ENCODE results near the gene TENT5C. TPM values are rescaled to one million over a fixed set of nuclear protein-coding genes. Genes with fewer than 3 reads are reported as not detected.

The TENT5C gene
- total RNA-seq, 1 experiment from 2014 or later, result 1.4 TPM

DNA sequence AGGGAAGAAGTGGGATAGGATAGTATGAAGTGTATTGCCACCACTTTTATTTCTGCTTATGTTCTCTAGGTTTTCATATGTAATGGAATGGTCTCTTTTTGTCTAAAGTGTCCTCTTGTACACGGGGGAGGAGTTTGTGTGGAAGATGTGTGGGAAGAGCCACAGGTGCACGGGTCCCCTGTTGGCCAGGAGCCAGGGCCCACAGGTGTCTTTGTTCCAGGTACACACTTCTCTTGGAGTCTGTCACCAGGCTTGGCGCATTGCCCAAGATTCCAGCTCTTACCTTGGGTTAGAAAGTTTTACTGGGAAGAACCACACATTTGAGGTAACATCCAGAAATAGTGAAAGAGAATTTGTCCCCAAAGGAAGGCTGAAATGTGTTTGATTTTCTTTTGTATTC is 10.5 kb downstream of the TENT5C start (continued):
- TF ChIP-seq, protein P1, sequence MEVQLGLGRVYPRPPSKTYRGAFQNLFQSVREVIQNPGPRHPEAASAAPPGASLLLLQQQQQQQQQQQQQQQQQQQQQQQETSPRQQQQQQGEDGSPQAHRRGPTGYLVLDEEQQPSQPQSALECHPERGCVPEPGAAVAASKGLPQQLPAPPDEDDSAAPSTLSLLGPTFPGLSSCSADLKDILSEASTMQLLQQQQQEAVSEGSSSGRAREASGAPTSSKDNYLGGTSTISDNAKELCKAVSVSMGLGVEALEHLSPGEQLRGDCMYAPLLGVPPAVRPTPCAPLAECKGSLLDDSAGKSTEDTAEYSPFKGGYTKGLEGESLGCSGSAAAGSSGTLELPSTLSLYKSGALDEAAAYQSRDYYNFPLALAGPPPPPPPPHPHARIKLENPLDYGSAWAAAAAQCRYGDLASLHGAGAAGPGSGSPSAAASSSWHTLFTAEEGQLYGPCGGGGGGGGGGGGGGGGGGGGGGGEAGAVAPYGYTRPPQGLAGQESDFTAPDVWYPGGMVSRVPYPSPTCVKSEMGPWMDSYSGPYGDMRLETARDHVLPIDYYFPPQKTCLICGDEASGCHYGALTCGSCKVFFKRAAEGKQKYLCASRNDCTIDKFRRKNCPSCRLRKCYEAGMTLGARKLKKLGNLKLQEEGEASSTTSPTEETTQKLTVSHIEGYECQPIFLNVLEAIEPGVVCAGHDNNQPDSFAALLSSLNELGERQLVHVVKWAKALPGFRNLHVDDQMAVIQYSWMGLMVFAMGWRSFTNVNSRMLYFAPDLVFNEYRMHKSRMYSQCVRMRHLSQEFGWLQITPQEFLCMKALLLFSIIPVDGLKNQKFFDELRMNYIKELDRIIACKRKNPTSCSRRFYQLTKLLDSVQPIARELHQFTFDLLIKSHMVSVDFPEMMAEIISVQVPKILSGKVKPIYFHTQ (CRISPR knock-in tag; IDR thresholded peaks at IDR 0.05), result no peak

DNA sequence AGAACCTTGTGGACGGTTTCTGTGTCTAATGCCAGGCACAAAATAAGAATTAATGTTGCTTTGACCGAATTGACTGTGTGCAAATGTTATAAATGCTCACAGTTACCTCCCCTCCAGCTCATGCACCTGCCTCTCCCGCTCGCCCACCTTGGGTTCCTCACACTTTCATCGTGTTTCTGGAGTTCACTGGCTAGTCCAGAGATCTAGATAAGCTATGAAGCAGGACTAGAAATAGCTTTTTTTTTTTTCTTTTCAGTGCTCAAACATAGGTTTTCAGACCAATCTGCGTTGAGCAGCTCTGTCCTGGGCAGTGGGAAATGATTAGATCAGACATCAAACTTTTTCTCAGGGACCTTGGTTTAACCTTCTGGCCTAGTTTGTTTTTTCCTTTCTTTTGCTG is 11.1 kb downstream of the TENT5C start:
- DNase-seq (ENCODE audit: low spot score), result no peak
- Mint-ChIP-seq H3K9me3 (no peaks in the 10 kb centered on the region), H3K27me3 (ENCODE audit: low read depth) (peaks cover 23% of the 10 kb centered on the region), H3K4me1 (peaks cover 21% of the 10 kb centered on the region), H3K36me3 (no peaks in the 10 kb centered on the region), H3K27ac (no peak overlapping the region), H3K4me3 (no peak overlapping the region)
- TF ChIP-seq, protein P2, sequence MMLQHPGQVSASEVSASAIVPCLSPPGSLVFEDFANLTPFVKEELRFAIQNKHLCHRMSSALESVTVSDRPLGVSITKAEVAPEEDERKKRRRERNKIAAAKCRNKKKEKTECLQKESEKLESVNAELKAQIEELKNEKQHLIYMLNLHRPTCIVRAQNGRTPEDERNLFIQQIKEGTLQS (CRISPR knock-in tag; conservative IDR thresholded peaks at IDR 0.05), result no peak
- TF ChIP-seq ZNF232 (CRISPR knock-in tag; IDR thresholded peaks at IDR 0.05) (no peak), SP1 (CRISPR knock-in tag; conservative IDR thresholded peaks at IDR 0.05) (no peak), ZNF219 (CRISPR knock-in tag; IDR thresholded peaks at IDR 0.05; ENCODE audit: borderline replicate concordance) (no peak), ZNF263 (CRISPR knock-in tag; IDR thresholded peaks at IDR 0.05; ENCODE audit: low read depth) (no peak), NR1H2 (CRISPR knock-in tag; IDR thresholded peaks at IDR 0.05) (no peak), CBFB (CRISPR knock-in tag; IDR thresholded peaks at IDR 0.05; ENCODE audit: low read depth) (no peak), JAZF1 (CRISPR knock-in tag; IDR thresholded peaks at IDR 0.05) (no peak), ZNF138 (CRISPR knock-in tag; conservative IDR thresholded peaks at IDR 0.05) (no peak), SMAD3 (CRISPR knock-in tag; IDR thresholded peaks at IDR 0.05; ENCODE audit: borderline replicate concordance) (no peak)
- TF ChIP-seq, protein P3, sequence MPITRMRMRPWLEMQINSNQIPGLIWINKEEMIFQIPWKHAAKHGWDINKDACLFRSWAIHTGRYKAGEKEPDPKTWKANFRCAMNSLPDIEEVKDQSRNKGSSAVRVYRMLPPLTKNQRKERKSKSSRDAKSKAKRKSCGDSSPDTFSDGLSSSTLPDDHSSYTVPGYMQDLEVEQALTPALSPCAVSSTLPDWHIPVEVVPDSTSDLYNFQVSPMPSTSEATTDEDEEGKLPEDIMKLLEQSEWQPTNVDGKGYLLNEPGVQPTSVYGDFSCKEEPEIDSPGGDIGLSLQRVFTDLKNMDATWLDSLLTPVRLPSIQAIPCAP (CRISPR knock-in tag; IDR thresholded peaks at IDR 0.05), result no peak
- TF ChIP-seq, protein P4, sequence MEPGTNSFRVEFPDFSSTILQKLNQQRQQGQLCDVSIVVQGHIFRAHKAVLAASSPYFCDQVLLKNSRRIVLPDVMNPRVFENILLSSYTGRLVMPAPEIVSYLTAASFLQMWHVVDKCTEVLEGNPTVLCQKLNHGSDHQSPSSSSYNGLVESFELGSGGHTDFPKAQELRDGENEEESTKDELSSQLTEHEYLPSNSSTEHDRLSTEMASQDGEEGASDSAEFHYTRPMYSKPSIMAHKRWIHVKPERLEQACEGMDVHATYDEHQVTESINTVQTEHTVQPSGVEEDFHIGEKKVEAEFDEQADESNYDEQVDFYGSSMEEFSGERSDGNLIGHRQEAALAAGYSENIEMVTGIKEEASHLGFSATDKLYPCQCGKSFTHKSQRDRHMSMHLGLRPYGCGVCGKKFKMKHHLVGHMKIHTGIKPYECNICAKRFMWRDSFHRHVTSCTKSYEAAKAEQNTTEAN (CRISPR knock-in tag; IDR thresholded peaks at IDR 0.05), result no peak
- TF ChIP-seq, protein P5, sequence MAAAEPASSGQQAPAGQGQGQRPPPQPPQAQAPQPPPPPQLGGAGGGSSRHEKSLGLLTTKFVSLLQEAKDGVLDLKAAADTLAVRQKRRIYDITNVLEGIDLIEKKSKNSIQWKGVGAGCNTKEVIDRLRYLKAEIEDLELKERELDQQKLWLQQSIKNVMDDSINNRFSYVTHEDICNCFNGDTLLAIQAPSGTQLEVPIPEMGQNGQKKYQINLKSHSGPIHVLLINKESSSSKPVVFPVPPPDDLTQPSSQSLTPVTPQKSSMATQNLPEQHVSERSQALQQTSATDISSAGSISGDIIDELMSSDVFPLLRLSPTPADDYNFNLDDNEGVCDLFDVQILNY (CRISPR knock-in tag; IDR thresholded peaks at IDR 0.05), result no peak
- TF ChIP-seq, protein P6, sequence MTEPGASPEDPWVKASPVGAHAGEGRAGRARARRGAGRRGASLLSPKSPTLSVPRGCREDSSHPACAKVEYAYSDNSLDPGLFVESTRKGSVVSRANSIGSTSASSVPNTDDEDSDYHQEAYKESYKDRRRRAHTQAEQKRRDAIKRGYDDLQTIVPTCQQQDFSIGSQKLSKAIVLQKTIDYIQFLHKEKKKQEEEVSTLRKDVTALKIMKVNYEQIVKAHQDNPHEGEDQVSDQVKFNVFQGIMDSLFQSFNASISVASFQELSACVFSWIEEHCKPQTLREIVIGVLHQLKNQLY (CRISPR knock-in tag; IDR thresholded peaks at IDR 0.05), result no peak
- TF ChIP-seq, protein P1 (CRISPR knock-in tag; IDR thresholded peaks at IDR 0.05), result no peak
- TF ChIP-seq, protein P7, sequence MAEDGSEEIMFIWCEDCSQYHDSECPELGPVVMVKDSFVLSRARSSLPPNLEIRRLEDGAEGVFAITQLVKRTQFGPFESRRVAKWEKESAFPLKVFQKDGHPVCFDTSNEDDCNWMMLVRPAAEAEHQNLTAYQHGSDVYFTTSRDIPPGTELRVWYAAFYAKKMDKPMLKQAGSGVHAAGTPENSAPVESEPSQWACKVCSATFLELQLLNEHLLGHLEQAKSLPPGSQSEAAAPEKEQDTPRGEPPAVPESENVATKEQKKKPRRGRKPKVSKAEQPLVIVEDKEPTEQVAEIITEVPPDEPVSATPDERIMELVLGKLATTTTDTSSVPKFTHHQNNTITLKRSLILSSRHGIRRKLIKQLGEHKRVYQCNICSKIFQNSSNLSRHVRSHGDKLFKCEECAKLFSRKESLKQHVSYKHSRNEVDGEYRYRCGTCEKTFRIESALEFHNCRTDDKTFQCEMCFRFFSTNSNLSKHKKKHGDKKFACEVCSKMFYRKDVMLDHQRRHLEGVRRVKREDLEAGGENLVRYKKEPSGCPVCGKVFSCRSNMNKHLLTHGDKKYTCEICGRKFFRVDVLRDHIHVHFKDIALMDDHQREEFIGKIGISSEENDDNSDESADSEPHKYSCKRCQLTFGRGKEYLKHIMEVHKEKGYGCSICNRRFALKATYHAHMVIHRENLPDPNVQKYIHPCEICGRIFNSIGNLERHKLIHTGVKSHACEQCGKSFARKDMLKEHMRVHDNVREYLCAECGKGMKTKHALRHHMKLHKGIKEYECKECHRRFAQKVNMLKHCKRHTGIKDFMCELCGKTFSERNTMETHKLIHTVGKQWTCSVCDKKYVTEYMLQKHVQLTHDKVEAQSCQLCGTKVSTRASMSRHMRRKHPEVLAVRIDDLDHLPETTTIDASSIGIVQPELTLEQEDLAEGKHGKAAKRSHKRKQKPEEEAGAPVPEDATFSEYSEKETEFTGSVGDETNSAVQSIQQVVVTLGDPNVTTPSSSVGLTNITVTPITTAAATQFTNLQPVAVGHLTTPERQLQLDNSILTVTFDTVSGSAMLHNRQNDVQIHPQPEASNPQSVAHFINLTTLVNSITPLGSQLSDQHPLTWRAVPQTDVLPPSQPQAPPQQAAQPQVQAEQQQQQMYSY (CRISPR knock-in tag; IDR thresholded peaks at IDR 0.05), result no peak
- TF ChIP-seq, protein P8, sequence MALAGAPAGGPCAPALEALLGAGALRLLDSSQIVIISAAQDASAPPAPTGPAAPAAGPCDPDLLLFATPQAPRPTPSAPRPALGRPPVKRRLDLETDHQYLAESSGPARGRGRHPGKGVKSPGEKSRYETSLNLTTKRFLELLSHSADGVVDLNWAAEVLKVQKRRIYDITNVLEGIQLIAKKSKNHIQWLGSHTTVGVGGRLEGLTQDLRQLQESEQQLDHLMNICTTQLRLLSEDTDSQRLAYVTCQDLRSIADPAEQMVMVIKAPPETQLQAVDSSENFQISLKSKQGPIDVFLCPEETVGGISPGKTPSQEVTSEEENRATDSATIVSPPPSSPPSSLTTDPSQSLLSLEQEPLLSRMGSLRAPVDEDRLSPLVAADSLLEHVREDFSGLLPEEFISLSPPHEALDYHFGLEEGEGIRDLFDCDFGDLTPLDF (CRISPR knock-in tag; IDR thresholded peaks at IDR 0.05), result no peak
- ChIA-PET CTCF (interaction anchor here (0.7 to 1.0 kb wide), 2 partner anchors 12 to 275 kb away, joined by 3 read pairs; no protein-coding TSS in a partner anchor), POLR2A (no interaction called here)
- no peak for ATAC-seq
